ENCODE data around the gene NUP43.

DNA sequence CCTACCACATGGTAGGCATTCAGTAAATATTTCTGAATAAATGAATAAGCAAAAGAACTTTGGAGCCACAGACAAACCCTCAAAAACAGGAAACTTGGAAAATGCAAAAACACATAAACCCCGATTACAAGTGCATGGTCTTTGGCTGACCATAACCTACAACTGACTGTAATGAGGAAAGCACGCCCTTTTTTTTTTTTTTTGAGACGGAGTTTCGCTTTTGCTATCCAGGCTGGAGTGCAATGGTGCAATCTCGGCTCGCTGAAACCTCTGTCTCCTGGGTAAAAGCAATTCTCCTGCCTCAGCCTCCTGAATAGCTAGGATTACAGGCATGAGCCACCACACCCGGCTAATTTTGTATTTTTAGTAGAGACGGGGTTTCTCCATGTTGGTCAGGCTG, 16.5 kb downstream of the NUP43 start:
- TF ChIP-seq, protein P1, sequence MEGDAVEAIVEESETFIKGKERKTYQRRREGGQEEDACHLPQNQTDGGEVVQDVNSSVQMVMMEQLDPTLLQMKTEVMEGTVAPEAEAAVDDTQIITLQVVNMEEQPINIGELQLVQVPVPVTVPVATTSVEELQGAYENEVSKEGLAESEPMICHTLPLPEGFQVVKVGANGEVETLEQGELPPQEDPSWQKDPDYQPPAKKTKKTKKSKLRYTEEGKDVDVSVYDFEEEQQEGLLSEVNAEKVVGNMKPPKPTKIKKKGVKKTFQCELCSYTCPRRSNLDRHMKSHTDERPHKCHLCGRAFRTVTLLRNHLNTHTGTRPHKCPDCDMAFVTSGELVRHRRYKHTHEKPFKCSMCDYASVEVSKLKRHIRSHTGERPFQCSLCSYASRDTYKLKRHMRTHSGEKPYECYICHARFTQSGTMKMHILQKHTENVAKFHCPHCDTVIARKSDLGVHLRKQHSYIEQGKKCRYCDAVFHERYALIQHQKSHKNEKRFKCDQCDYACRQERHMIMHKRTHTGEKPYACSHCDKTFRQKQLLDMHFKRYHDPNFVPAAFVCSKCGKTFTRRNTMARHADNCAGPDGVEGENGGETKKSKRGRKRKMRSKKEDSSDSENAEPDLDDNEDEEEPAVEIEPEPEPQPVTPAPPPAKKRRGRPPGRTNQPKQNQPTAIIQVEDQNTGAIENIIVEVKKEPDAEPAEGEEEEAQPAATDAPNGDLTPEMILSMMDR (IDR thresholded peaks at IDR 0.05; ENCODE audit: low read length), result no peak
- no peak for TF ChIP-seq EZH2 (IDR thresholded peaks at IDR 0.05; ENCODE audit: borderline replicate concordance, low read length)

Data from OCI-LY1 (cell line).